Tibial nerve (tissue), 4 donors: ENCODE measurements around the gene SEMA3C. TPM values are rescaled to one million over a fixed set of nuclear protein-coding genes. Genes with fewer than 3 reads are reported as not detected.

ENCODE experiments used
- DNase-seq, 2 donors: peaks; one replicate each; pipeline ENCODE4 v3.0.0-alpha.2; 2019; ENCODE audit warnings: low spot score in 2 of 2
- H3K27ac ChIP-seq, 4 donors: fragments of 200-600 bp; sonication (generic) in 3 of 4; one replicate each; pipeline ENCODE4 v1.5.1; 2017 to 2019; ENCODE audit warnings: mild to moderate bottlenecking in 1 of 4
- H3K27me3 ChIP-seq, 2 donors: fragments of 200-600 bp; sonication (generic) in 1 of 2; one replicate each; pipeline versions ENCODE4 v1.5.1 to v1.6.0; 2017 to 2019
- H3K36me3 ChIP-seq, 3 donors: fragments of 200-600 bp; sonication (generic); one replicate each; pipeline ENCODE4 v1.5.1; 2018 to 2019
- H3K4me1 ChIP-seq, 4 donors: fragments of 200-600 bp; sonication (generic) in 3 of 4; one replicate each; pipeline ENCODE4 v1.5.1; 2017 to 2019
- H3K4me3 ChIP-seq, 4 donors: fragments of 200-600 bp; sonication (generic) in 3 of 4; one replicate each; pipeline ENCODE4 v1.5.1; 2017 to 2019; ENCODE audit warnings: mild to moderate bottlenecking in 1 of 4, moderate library complexity in 1 of 4
- H3K9me3 ChIP-seq, 4 donors: fragments of 200-600 bp; sonication (generic) in 3 of 4; one replicate each; pipeline ENCODE4 v1.5.1; 2017 to 2019
- EP300 ChIP-seq, 2 donors: sonication (generic); formaldehyde crosslinking; IDR thresholded peaks; one replicate each; pipeline ENCODE4 v1.6.1; 2017; ENCODE audit warnings: antibody characterized with exemption in 2 of 2, mild to moderate bottlenecking in 1 of 2
- POLR2A ChIP-seq, 2 donors: fragments of 450-650 bp; IDR thresholded peaks; one replicate each; pipeline ENCODE4 v1.6.1; 2017; ENCODE audit warnings: antibody characterized with exemption in 2 of 2, mild to moderate bottlenecking in 2 of 2, moderate library complexity in 2 of 2
- WGBS, 2 donors: methylation state at CpG; one replicate each; pipeline ENCODE4 v1.1.5; 2018; 5-methylcytosine and 5-hydroxymethylcytosine counted together
- total RNA-seq, 4 donors: library from RNA; depleted of rRNA; stranded (reverse); fragments of >200 nt; gene quantifications; one replicate each; pipeline ENCODE4 v1.1.0, GENCODE V29; 2016
- TF ChIP-seq, protein P1 (sequence below), 5 experiments: fragments of 200-600 bp in 3 of 5; fragments of 450-650 bp in 2 of 5; sonication (generic) in 3 of 5; IDR thresholded peaks; one replicate each; pipeline ENCODE4 v1.5.1; 2016 to 2019; ENCODE audit warnings: antibody characterized with exemption in 5 of 5, mild to moderate bottlenecking in 3 of 5, moderate library complexity in 2 of 5

The SEMA3C gene
- total RNA-seq, 4 donors from 2014 or later, result 64.8 to 130 (median 118) TPM

- H3K4me1 ChIP-seq, result no peaks in the 10 kb centered on the region
- H3K27me3 ChIP-seq, result no peaks in the 10 kb centered on the region
- no peaks in the 10 kb centered on the region for H3K9me3 ChIP-seq
- no peak overlapping the region for H3K4me3 ChIP-seq
- H3K27ac ChIP-seq, result no peak overlapping the region
- DNase-seq, result no peak
- 49 to 57% methylated on average over 3 of the region's 3 CpGs for WGBS, 2 donors
- TF ChIP-seq, protein P1, sequence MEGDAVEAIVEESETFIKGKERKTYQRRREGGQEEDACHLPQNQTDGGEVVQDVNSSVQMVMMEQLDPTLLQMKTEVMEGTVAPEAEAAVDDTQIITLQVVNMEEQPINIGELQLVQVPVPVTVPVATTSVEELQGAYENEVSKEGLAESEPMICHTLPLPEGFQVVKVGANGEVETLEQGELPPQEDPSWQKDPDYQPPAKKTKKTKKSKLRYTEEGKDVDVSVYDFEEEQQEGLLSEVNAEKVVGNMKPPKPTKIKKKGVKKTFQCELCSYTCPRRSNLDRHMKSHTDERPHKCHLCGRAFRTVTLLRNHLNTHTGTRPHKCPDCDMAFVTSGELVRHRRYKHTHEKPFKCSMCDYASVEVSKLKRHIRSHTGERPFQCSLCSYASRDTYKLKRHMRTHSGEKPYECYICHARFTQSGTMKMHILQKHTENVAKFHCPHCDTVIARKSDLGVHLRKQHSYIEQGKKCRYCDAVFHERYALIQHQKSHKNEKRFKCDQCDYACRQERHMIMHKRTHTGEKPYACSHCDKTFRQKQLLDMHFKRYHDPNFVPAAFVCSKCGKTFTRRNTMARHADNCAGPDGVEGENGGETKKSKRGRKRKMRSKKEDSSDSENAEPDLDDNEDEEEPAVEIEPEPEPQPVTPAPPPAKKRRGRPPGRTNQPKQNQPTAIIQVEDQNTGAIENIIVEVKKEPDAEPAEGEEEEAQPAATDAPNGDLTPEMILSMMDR (IDR thresholded peaks at IDR 0.05), result no peak
- no peak for TF ChIP-seq POLR2A (IDR thresholded peaks at IDR 0.05)
- no peak for TF ChIP-seq EP300 (IDR thresholded peaks at IDR 0.05)
- no peaks in the 10 kb centered on the region for H3K36me3 ChIP-seq
Measured at GRCh38 chr7:80733333-80733915, 185.4 kb downstream of the SEMA3C start.

DNA sequence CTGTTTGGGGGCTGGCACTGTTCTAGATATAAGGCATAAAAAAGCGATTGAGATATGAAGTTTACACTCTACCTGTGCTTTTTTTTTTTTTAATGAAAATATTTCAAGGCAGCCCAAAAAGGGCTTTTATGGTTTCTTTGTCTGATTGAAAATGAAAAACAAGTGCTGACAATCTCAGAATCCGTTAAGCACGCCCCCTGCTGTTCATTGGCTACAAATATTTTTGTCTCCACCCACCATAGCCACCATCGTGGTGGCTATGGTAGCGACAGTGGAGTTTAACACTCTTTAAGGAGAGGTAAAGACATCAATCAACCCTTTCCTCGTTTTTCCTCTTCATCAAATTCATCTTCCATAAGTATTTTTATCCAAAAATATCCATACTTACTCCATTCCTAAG is 186.2 kb downstream of the SEMA3C start:
- WGBS, 2 donors, result 71% methylated on average over 6 of the region's 6 CpGs
- H3K27ac ChIP-seq, result no peak overlapping the region
- no peaks in the 10 kb centered on the region for H3K36me3 ChIP-seq
- H3K27me3 ChIP-seq, result no peaks in the 10 kb centered on the region
- TF ChIP-seq EP300 (IDR thresholded peaks at IDR 0.05) (no peak), POLR2A (IDR thresholded peaks at IDR 0.05) (no peak)
- TF ChIP-seq, protein P1 (IDR thresholded peaks at IDR 0.05), result no peak
- no peaks in the 10 kb centered on the region for H3K9me3 ChIP-seq
- no peak for DNase-seq
- H3K4me3 ChIP-seq, result no peak overlapping the region
- H3K4me1 ChIP-seq, result no peaks in the 10 kb centered on the region

- no peaks in the 10 kb centered on the region for H3K9me3 ChIP-seq
- no peak for DNase-seq
- no peaks in the 10 kb centered on the region for H3K36me3 ChIP-seq
- H3K27me3 ChIP-seq, result no peaks in the 10 kb centered on the region
- WGBS, 2 donors, result 67 to 76% methylated on average over 2 of the region's 2 CpGs
- no peaks in the 10 kb centered on the region for H3K4me1 ChIP-seq
- TF ChIP-seq EP300 (IDR thresholded peaks at IDR 0.05) (no peak), POLR2A (IDR thresholded peaks at IDR 0.05) (no peak)
- TF ChIP-seq, protein P1 (IDR thresholded peaks at IDR 0.05), result no peak
- no peak overlapping the region for H3K27ac ChIP-seq
- H3K4me3 ChIP-seq, result no peak overlapping the region
Measured at GRCh38 chr7:80731281-80731680, 187.6 kb downstream of the SEMA3C start.

- Histone ChIP-seq H3K27me3 (no peaks in the 10 kb centered on the region), H3K4me1 (no peaks in the 10 kb centered on the region), H3K9me3 (no peaks in the 10 kb centered on the region), H3K36me3 (no peaks in the 10 kb centered on the region), H3K4me3 (no peak overlapping the region), H3K27ac (no peak overlapping the region)
- DNase-seq, result no peak
- TF ChIP-seq POLR2A (IDR thresholded peaks at IDR 0.05), result no peak
- TF ChIP-seq EP300 (IDR thresholded peaks at IDR 0.05), result no peak
- TF ChIP-seq, protein P1 (IDR thresholded peaks at IDR 0.05), result no peak
- 73 to 76% methylated on average over 2 of the region's 2 CpGs for WGBS, 2 donors
Measured at GRCh38 chr7:80729591-80730320, 189.1 kb downstream of the SEMA3C start.

DNA sequence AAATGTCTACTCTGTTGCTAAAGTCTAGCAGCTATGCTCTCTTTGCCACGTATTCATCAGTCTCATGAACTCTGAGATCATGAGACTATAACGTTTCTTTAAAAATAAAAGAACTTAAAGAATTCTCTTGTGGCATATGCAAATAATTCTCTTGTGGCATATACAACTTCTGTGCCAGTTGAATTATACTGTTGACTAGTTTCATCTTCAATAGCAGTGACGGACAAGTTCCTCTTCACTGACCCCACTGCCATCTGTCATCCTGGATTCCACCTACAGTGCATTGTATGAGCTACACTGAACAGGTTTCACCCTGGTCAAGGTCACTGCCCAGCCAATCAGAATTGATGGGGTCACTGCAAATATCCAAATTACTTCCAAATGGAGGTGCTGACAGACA is 192.2 kb downstream of the SEMA3C start:
- Histone ChIP-seq H3K4me3 (no peak overlapping the region), H3K27ac (no peak overlapping the region), H3K9me3 (no peaks in the 10 kb centered on the region), H3K27me3 (no peaks in the 10 kb centered on the region), H3K4me1 (peaks cover 0 to 24% (median 14%) of the 10 kb centered on the region in 4 donors), H3K36me3 (no peaks in the 10 kb centered on the region)
- no peak for DNase-seq
- 56 to 59% methylated on average over 3 of the region's 3 CpGs for WGBS, 2 donors
- TF ChIP-seq, protein P1 (IDR thresholded peaks at IDR 0.05), result no peak
- no peak for TF ChIP-seq POLR2A (IDR thresholded peaks at IDR 0.05)
- TF ChIP-seq EP300 (IDR thresholded peaks at IDR 0.05), result no peak
